Epithelial cell of proximal tubule (primary cell): ENCODE measurements around the gene MMP23B. TPM values are rescaled to one million over a fixed set of nuclear protein-coding genes. Genes with fewer than 3 reads are reported as not detected.

Experiments
- DNase-seq: peaks from one replicate; pipeline ENCODE4 v3.0.0-alpha.2; 2011; ENCODE audit warnings: low read depth
- H3K4me3 ChIP-seq: 2 replicates; pipeline ENCODE4 v1.5.1; 2011; ENCODE audit warnings: low read depth, mild to moderate bottlenecking, low read length
- CTCF ChIP-seq: conservative IDR thresholded peaks from 2 replicates; pipeline ENCODE4 v1.5.1; 2012; ENCODE audit warnings: low read depth, mild to moderate bottlenecking, low read length
- total RNA-seq: library from RNA; depleted of rRNA; stranded (reverse); fragments of >200 nt; gene quantifications from 2 replicates; pipeline ENCODE4 v1.2.3, GENCODE V29; 2015

MMP23B gene
- total RNA-seq, 1 donor from 2014 or later, result 15.0 TPM

- DNase-seq, result no peak
- H3K4me3 ChIP-seq, result no peak overlapping the region
- no peak for TF ChIP-seq CTCF
Observed at GRCh38 chr1:1626207-1627141, 5.5 kb upstream of the MMP23B start.

GRCh38 chr1:1627261-1627828 is 4.6 kb upstream of the MMP23B start:
- H3K4me3 ChIP-seq, result no peak overlapping the region
- no peak for TF ChIP-seq CTCF
- no peak for DNase-seq

- DNase-seq, result no peak
- H3K4me3 ChIP-seq, result no peak overlapping the region
- no peak for TF ChIP-seq CTCF
Observed at GRCh38 chr1:1627829-1628753, 3.9 kb upstream of the MMP23B start.

- H3K4me3 ChIP-seq, result no peak overlapping the region
- DNase-seq, result no peak
- TF ChIP-seq CTCF, result no peak
Observed at GRCh38 chr1:1628754-1629429, 3.1 kb upstream of the MMP23B start.

GRCh38 chr1:1629430-1630190 is 2.4 kb upstream of the MMP23B start:
- no peak for TF ChIP-seq CTCF
- no peak overlapping the region for H3K4me3 ChIP-seq
- no peak for DNase-seq
